Subcutaneous abdominal adipose tissue (tissue), 5 donors: ENCODE results near the gene SHQ1.

Experiments
- H3K27ac ChIP-seq: one replicate; pipeline ENCODE4 v1.7.0; 2013; ENCODE audit warnings: low read depth, mild to moderate bottlenecking, inconsistent platforms, low read length, moderate library complexity
- H3K27me3 ChIP-seq, 5 donors: one replicate each; pipeline ENCODE4 v1.7.0; 2013; ENCODE audit warnings: low read length in 5 of 5, inconsistent platforms in 1 of 5; ENCODE audit not compliant: control insufficient read depth in 5 of 5, insufficient read depth in 4 of 5
- H3K36me3 ChIP-seq, 5 donors: one replicate each; pipeline ENCODE4 v1.7.0; 2013; ENCODE audit warnings: low read length in 5 of 5; ENCODE audit not compliant: control insufficient read depth in 5 of 5, insufficient read depth in 5 of 5
- H3K4me1 ChIP-seq, 5 donors: one replicate each; pipeline ENCODE4 v1.7.0; 2013; ENCODE audit warnings: low read length in 5 of 5, mild to moderate bottlenecking in 3 of 5, moderate library complexity in 1 of 5; ENCODE audit not compliant: control insufficient read depth in 5 of 5, insufficient read depth in 5 of 5
- H3K4me3 ChIP-seq, 5 donors: one replicate each; pipeline ENCODE4 v1.7.0; 2013; ENCODE audit warnings: low read length in 5 of 5, low read depth in 1 of 5
- H3K9ac ChIP-seq, 5 donors: one replicate each; pipeline ENCODE4 v1.7.0; 2013; ENCODE audit warnings: low read length in 5 of 5, mild to moderate bottlenecking in 4 of 5, moderate library complexity in 3 of 5
- H3K9me3 ChIP-seq, 5 donors: one replicate each; pipeline ENCODE4 v1.7.0; 2013; ENCODE audit warnings: low read length in 5 of 5; ENCODE audit not compliant: control insufficient read depth in 5 of 5
- donor health status: healthy.
- donor health status: healthy.
- donor health status: healthy.
- donor health status: healthy.
- donor health status: healthy.

Gene SHQ1

GRCh38 chr3:72700106-72700505 lies 148.1 kb downstream of the SHQ1 start:
- H3K27me3 ChIP-seq: peaks cover 0 to 2% (median 0%) of the 10 kb centered on the region in 5 donors
- no peak overlapping the region for H3K9ac ChIP-seq
- no peak overlapping the region for H3K27ac ChIP-seq
- H3K4me3 ChIP-seq: no peak overlapping the region
- H3K36me3 ChIP-seq: no peaks in the 10 kb centered on the region
- no peaks in the 10 kb centered on the region for H3K9me3 ChIP-seq
- peaks cover 0 to 8% (median 0%) of the 10 kb centered on the region in 5 donors for H3K4me1 ChIP-seq

GRCh38 chr3:72699631-72700030 lies 148.6 kb downstream of the SHQ1 start:
- no peak overlapping the region for H3K9ac ChIP-seq
- H3K9me3 ChIP-seq: no peaks in the 10 kb centered on the region
- peaks cover 0 to 8% (median 0%) of the 10 kb centered on the region in 5 donors for H3K4me1 ChIP-seq
- H3K27me3 ChIP-seq: peaks cover 0 to 2% (median 0%) of the 10 kb centered on the region in 5 donors
- no peak overlapping the region for H3K27ac ChIP-seq
- H3K36me3 ChIP-seq: no peaks in the 10 kb centered on the region
- no peak overlapping the region for H3K4me3 ChIP-seq
